ENCODE results near the gene LAMA3. TPM values are rescaled to one million over a fixed set of nuclear protein-coding genes. Genes with fewer than 3 reads are reported as not detected.
A peak's percentile ranks its signal among the peaks of the same experiment; 100 is the strongest.

The LAMA3 gene
- total and polyA plus RNA-seq, 5 donors, result 1.7 to 5.4 (median 4.2) TPM

- ATAC-seq, result no peak
- intact Hi-C loops (cut with DNase I), result loop anchor here in 1 of 4 donors (10.0 kb wide), 1 partner anchor 89 kb away; no protein-coding TSS in a partner anchor
- 85% methylated on average over 2 of the region's 2 CpGs for WGBS
These were observed 136.2 kb downstream of the LAMA3 start for GRCh38 chr18:23825496-23825895.

GRCh38 chr18:23825978-23826405 is 136.7 kb downstream of the LAMA3 start:
- H3K27me3 ChIP-seq (ENCODE audit: control insufficient read depth, insufficient read depth), result no peaks in the 10 kb centered on the region
- no peak overlapping the region for H3K27ac ChIP-seq (ENCODE audit: low read length)
- H3K4me1 ChIP-seq (ENCODE audit: control insufficient read depth, insufficient read depth, low read length), result peaks cover 6% of the 10 kb centered on the region
- ATAC-seq (peak; percentile 97), DNase-seq (peak; percentile 45 to 74 (median 71))
- H3K9me3 ChIP-seq (ENCODE audit: control insufficient read depth, low read length), result no peaks in the 10 kb centered on the region
- intact Hi-C loops (cut with DNase I), result loop anchor here in 1 of 4 donors (10.0 kb wide), 1 partner anchor 89 kb away; no protein-coding TSS in a partner anchor
- 10% methylated on average over 6 of the region's 6 CpGs for WGBS
- no peak overlapping the region for H3K4me3 ChIP-seq (ENCODE audit: low read length)

More at GRCh38 chr18:23825496-23825895, 136.2 kb downstream of the LAMA3 start:
- no peaks in the 10 kb centered on the region for H3K27me3 ChIP-seq (ENCODE audit: control insufficient read depth, insufficient read depth)
- DNase-seq, result no peak
- peaks cover 6% of the 10 kb centered on the region for H3K4me1 ChIP-seq (ENCODE audit: control insufficient read depth, insufficient read depth, low read length)
- H3K27ac ChIP-seq (ENCODE audit: low read length), result no peak overlapping the region
- no peaks in the 10 kb centered on the region for H3K9me3 ChIP-seq (ENCODE audit: control insufficient read depth, low read length)
- H3K4me3 ChIP-seq (ENCODE audit: low read length), result no peak overlapping the region

- peaks cover 6% of the 10 kb centered on the region for H3K4me1 ChIP-seq (ENCODE audit: control insufficient read depth, insufficient read depth, low read length)
- DNase-seq, result no peak
- H3K27ac ChIP-seq (ENCODE audit: low read length), result peak overlapping the region; percentile 25
- intact Hi-C loops (cut with DNase I), result loop anchor here in 1 of 4 donors (10.0 kb wide), 1 partner anchor 88 kb away; no protein-coding TSS in a partner anchor
- no peaks in the 10 kb centered on the region for H3K27me3 ChIP-seq (ENCODE audit: control insufficient read depth, insufficient read depth)
- ATAC-seq, result no peak
- H3K4me3 ChIP-seq (ENCODE audit: low read length), result no peak overlapping the region
- no peaks in the 10 kb centered on the region for H3K9me3 ChIP-seq (ENCODE audit: control insufficient read depth, low read length)
- WGBS, result 80% methylated on average over 4 of the region's 4 CpGs
These were observed 137.8 kb downstream of the LAMA3 start for GRCh38 chr18:23826850-23827620.

- DNase-seq (no peak), ATAC-seq (no peak)
- Histone ChIP-seq H3K4me3 (ENCODE audit: low read length) (no peak overlapping the region), H3K4me1 (ENCODE audit: control insufficient read depth, insufficient read depth, low read length) (peaks cover 6% of the 10 kb centered on the region), H3K9me3 (ENCODE audit: control insufficient read depth, low read length) (no peaks in the 10 kb centered on the region), H3K27ac (ENCODE audit: low read length) (no peak overlapping the region), H3K27me3 (ENCODE audit: control insufficient read depth, insufficient read depth) (no peaks in the 10 kb centered on the region)
- 94% methylated on average over 4 of the region's 4 CpGs for WGBS
- intact Hi-C loops (cut with DNase I), result loop anchor here in 1 of 4 donors (10.0 kb wide), 1 partner anchor 87 kb away; no protein-coding TSS in a partner anchor
These were observed 138.4 kb downstream of the LAMA3 start for GRCh38 chr18:23827681-23828080.

- no peak overlapping the region for H3K4me3 ChIP-seq (ENCODE audit: low read length)
- 47% methylated on average over 3 of the region's 3 CpGs for WGBS
- no peaks in the 10 kb centered on the region for H3K9me3 ChIP-seq (ENCODE audit: control insufficient read depth, low read length)
- no peaks in the 10 kb centered on the region for H3K27me3 ChIP-seq (ENCODE audit: control insufficient read depth, insufficient read depth)
- ATAC-seq (peak in 1 of 2 donors; percentile 40), DNase-seq (no peak)
- peaks cover 6% of the 10 kb centered on the region for H3K4me1 ChIP-seq (ENCODE audit: control insufficient read depth, insufficient read depth, low read length)
- intact Hi-C loops (cut with DNase I), result loop anchor here in 1 of 4 donors (10.0 kb wide), 1 partner anchor 86 kb away; no protein-coding TSS in a partner anchor
- no peak overlapping the region for H3K27ac ChIP-seq (ENCODE audit: low read length)
These were observed 139.2 kb downstream of the LAMA3 start for GRCh38 chr18:23828426-23828825.

- Histone ChIP-seq H3K4me3 (ENCODE audit: low read length) (no peak overlapping the region), H3K4me1 (ENCODE audit: control insufficient read depth, insufficient read depth, low read length) (no peaks in the 10 kb centered on the region), H3K27ac (ENCODE audit: low read length) (no peak overlapping the region), H3K9me3 (ENCODE audit: control insufficient read depth, low read length) (no peaks in the 10 kb centered on the region), H3K27me3 (ENCODE audit: control insufficient read depth, insufficient read depth) (no peaks in the 10 kb centered on the region)
- 71% methylated on average over 3 of the region's 3 CpGs for WGBS
- no peak for ATAC-seq
- DNase-seq, result no peak
- intact Hi-C loops (cut with DNase I), result no loop called here
These were observed 143.7 kb downstream of the LAMA3 start for GRCh38 chr18:23832911-23833310.

GRCh38 chr18:23833714-23834113 is 144.5 kb downstream of the LAMA3 start:
- ATAC-seq (no peak), DNase-seq (no peak)
- H3K9me3 ChIP-seq (ENCODE audit: control insufficient read depth, low read length), result no peaks in the 10 kb centered on the region
- H3K27me3 ChIP-seq (ENCODE audit: control insufficient read depth, insufficient read depth), result no peaks in the 10 kb centered on the region
- H3K4me1 ChIP-seq (ENCODE audit: control insufficient read depth, insufficient read depth, low read length), result peaks cover 2% of the 10 kb centered on the region
- intact Hi-C loops (cut with DNase I), result no loop called here
- H3K4me3 ChIP-seq (ENCODE audit: low read length), result no peak overlapping the region
- WGBS, result 96% methylated on average over 6 of the region's 6 CpGs
- H3K27ac ChIP-seq (ENCODE audit: low read length), result no peak overlapping the region

GRCh38 chr18:23835091-23835490 is 145.8 kb downstream of the LAMA3 start:
- no peak for DNase-seq
- Histone ChIP-seq H3K27me3 (ENCODE audit: control insufficient read depth, insufficient read depth) (no peaks in the 10 kb centered on the region), H3K9me3 (ENCODE audit: control insufficient read depth, low read length) (no peaks in the 10 kb centered on the region), H3K4me3 (ENCODE audit: low read length) (no peak overlapping the region), H3K27ac (ENCODE audit: low read length) (no peak overlapping the region), H3K4me1 (ENCODE audit: control insufficient read depth, insufficient read depth, low read length) (peaks cover 2% of the 10 kb centered on the region)
- intact Hi-C loops (cut with DNase I), result no loop called here
- no peak for ATAC-seq
- WGBS, result 96% methylated on average over 3 of the region's 3 CpGs

- intact Hi-C loops (cut with DNase I), result no loop called here
- DNase-seq, result no peak
- no peak for ATAC-seq
- WGBS, result 59% methylated on average over 4 of the region's 4 CpGs
- Histone ChIP-seq H3K27ac (ENCODE audit: low read length) (no peak overlapping the region), H3K9me3 (ENCODE audit: control insufficient read depth, low read length) (no peaks in the 10 kb centered on the region), H3K4me1 (ENCODE audit: control insufficient read depth, insufficient read depth, low read length) (peaks cover 2% of the 10 kb centered on the region), H3K27me3 (ENCODE audit: control insufficient read depth, insufficient read depth) (no peaks in the 10 kb centered on the region), H3K4me3 (ENCODE audit: low read length) (no peak overlapping the region)
These were observed 146.3 kb downstream of the LAMA3 start for GRCh38 chr18:23835506-23835905.

- H3K9me3 ChIP-seq (ENCODE audit: control insufficient read depth, low read length), result no peaks in the 10 kb centered on the region
- no peak overlapping the region for H3K4me3 ChIP-seq (ENCODE audit: low read length)
- H3K4me1 ChIP-seq (ENCODE audit: control insufficient read depth, insufficient read depth, low read length), result peaks cover 2% of the 10 kb centered on the region
- 27% methylated on average over 1 of the region's 1 CpG for WGBS
- no peaks in the 10 kb centered on the region for H3K27me3 ChIP-seq (ENCODE audit: control insufficient read depth, insufficient read depth)
- no peak overlapping the region for H3K27ac ChIP-seq (ENCODE audit: low read length)
- DNase-seq (peak in 2 of 3 donors; percentile 65 to 87), ATAC-seq (peak; percentile 85 to 94)
- intact Hi-C loops (cut with DNase I), result no loop called here
These were observed 148.3 kb downstream of the LAMA3 start for GRCh38 chr18:23837591-23837990.

- 23% methylated on average over 2 of the region's 2 CpGs for WGBS
- no peak overlapping the region for H3K4me3 ChIP-seq (ENCODE audit: low read length)
- no peaks in the 10 kb centered on the region for H3K9me3 ChIP-seq (ENCODE audit: control insufficient read depth, low read length)
- DNase-seq, result peak in 2 of 3 donors; percentile 41 to 70
- peaks cover 2% of the 10 kb centered on the region for H3K4me1 ChIP-seq (ENCODE audit: control insufficient read depth, insufficient read depth, low read length)
- H3K27ac ChIP-seq (ENCODE audit: low read length), result no peak overlapping the region
- H3K27me3 ChIP-seq (ENCODE audit: control insufficient read depth, insufficient read depth), result no peaks in the 10 kb centered on the region
- ATAC-seq, result peak; percentile 73 to 83
- intact Hi-C loops (cut with DNase I), result no loop called here
These were observed 149.0 kb downstream of the LAMA3 start for GRCh38 chr18:23838233-23838632.

Measured in right cardiac atrium (tissue), 5 donors.